Measurements from ENCODE around the gene FOXL2.
A peak's percentile ranks its signal among the peaks of the same experiment; 100 is the strongest.

- TF ChIP-seq, protein P1, sequence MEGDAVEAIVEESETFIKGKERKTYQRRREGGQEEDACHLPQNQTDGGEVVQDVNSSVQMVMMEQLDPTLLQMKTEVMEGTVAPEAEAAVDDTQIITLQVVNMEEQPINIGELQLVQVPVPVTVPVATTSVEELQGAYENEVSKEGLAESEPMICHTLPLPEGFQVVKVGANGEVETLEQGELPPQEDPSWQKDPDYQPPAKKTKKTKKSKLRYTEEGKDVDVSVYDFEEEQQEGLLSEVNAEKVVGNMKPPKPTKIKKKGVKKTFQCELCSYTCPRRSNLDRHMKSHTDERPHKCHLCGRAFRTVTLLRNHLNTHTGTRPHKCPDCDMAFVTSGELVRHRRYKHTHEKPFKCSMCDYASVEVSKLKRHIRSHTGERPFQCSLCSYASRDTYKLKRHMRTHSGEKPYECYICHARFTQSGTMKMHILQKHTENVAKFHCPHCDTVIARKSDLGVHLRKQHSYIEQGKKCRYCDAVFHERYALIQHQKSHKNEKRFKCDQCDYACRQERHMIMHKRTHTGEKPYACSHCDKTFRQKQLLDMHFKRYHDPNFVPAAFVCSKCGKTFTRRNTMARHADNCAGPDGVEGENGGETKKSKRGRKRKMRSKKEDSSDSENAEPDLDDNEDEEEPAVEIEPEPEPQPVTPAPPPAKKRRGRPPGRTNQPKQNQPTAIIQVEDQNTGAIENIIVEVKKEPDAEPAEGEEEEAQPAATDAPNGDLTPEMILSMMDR (IDR thresholded peaks at IDR 0.05) = peak; percentile 82 to 95 (median 90)
- TF ChIP-seq POLR2A (IDR thresholded peaks at IDR 0.05) = no peak
Measured at GRCh38 chr3:138935863-138936740, 10.8 kb downstream of the FOXL2 start.

Data from adrenal gland (tissue), 5 donors.